NCI-H345 (cell line): ENCODE measurements around the gene NQO2.
"Not testable (repeated sequence)": the region's sequence is repeated elsewhere in the genome, so short reads cannot be mapped to it uniquely, and the experiment has no call there.

Experiments used
- DNase-seq: peaks from one replicate; lab custom pipeline; 2025; lab: John Stamatoyannopoulos, UW

The NQO2 gene

GRCh38 chr6:3037638-3038365, 38.1 kb downstream of the NQO2 start:
- no peak for DNase-seq

- DNase-seq: peak; percentile 56
Observed at GRCh38 chr6:3039384-3039783, 39.7 kb downstream of the NQO2 start.

- no peak for DNase-seq
Observed at GRCh38 chr6:3041147-3041546, 41.5 kb downstream of the NQO2 start.

DNA sequence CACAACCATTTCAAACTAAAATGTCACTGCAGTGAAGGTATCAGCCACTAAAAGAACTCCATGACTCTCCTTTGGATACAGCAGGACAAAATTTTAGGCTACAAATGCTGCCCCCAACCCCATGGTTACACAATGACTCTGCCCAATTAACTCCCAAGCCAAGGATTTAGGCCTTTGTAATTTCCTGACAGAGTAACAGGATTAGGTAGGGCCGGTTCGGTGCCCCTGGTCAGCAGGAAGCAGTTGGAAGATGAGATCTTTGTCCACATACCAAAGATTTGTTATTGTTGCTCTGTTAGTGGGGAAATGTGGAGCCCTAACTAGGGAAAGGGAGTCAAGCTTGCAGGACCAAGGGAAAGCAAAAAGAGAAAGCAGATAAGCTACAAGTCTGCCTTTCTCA, 41.9 kb downstream of the NQO2 start:
- no peak for DNase-seq

DNA sequence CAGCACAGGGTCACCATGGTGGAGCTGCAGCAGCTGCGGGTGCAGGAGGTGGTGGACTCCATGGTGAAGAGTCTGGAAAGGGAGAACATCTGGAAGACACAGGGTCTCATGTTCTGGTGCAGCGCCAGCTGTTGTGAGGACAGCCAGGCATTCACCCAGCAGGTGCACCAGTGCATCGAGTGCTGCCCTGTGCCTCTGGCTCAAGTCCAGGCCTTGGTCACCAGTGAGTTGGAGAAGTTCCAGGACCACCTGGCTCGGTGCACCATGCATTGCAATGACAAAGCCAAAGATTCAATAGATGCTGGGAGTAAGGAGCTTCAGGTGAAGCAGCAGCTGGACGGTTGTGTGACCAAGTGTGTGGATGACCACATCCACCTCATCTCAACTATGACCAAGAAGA, 45.7 kb downstream of the NQO2 start:
- peak; percentile 4 for DNase-seq

DNA sequence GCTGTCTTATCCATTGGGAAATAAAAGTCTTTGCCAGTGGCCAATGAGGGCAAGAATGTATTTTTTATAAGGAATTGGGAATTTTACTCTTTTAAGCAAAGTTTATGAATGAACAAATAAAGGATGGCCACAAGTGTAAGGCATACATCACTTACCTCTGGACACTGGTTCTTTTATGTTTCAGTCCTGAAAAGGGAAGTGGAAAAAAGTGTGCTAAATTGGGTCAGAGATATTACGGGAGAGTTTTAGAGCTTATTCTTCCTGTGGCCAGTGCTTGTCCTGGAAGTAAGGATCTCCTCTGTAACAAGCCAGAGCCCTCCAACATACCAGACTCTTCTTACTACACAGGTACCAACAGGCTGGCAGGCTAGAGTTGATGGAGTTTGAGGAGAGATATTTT, 46.1 kb downstream of the NQO2 start:
- no peak for DNase-seq

- no peak for DNase-seq
Observed at GRCh38 chr6:3046295-3046694, 46.6 kb downstream of the NQO2 start.

DNA sequence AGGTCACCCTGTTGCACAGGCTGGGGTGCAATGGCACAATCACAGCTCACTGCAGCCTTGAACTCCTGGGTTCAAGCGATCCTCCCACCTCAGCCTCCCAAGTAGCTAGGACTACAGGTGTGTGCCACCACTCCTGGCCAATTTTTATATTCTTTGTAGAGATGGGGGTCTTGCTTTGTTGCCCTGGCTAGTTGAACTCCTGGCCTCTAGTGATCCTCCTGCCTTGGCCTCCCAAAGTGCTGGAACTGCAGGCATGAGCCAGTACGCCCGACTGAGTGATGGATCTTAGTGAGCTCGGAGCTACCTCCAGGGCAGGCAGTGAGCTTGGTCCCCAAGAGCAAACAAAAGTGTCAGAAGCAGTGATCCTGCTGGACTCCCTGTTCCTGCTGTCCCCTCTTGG, 48.3 kb downstream of the NQO2 start:
- not testable (repeated sequence) for DNase-seq

DNA sequence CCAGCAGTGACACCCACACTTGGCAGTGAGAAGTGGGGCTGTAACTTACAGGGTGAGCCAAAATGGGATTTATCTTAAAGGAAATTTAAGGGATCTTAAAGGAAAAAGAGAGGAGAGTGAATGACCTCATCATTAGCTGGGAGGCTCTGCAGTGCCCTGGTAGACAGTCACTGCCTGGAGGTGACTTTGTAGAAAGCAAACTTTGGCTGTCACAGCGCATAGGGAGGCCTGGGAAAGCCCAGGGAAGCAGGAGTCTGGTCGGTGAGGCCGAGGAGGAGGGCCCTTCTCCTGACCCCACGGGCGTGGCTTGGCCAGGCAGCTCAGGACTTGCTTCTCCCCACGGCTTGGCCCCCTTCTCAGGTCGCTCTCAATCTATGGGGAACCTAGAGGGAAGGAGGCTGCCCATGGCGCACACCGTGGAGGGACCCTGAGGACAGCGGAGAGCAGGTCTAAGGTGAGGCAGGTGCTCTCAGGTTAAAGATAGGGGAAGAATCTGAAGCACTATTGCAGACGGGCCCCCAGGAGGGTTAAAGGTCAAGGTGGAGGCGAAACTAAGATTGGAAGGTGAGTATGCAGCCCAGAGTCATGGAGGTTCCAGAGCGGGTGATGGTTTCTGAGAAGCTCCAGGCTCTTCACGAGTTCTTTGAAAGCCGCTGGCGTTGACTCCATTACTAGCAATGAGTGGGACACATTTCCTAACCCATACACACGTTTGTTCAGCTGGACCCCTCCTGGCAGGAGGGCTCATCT, 53.0 kb downstream of the NQO2 start:
- no peak for DNase-seq

- DNase-seq: peak; percentile 25
Observed at GRCh38 chr6:3053231-3053508, 53.5 kb downstream of the NQO2 start.

DNA sequence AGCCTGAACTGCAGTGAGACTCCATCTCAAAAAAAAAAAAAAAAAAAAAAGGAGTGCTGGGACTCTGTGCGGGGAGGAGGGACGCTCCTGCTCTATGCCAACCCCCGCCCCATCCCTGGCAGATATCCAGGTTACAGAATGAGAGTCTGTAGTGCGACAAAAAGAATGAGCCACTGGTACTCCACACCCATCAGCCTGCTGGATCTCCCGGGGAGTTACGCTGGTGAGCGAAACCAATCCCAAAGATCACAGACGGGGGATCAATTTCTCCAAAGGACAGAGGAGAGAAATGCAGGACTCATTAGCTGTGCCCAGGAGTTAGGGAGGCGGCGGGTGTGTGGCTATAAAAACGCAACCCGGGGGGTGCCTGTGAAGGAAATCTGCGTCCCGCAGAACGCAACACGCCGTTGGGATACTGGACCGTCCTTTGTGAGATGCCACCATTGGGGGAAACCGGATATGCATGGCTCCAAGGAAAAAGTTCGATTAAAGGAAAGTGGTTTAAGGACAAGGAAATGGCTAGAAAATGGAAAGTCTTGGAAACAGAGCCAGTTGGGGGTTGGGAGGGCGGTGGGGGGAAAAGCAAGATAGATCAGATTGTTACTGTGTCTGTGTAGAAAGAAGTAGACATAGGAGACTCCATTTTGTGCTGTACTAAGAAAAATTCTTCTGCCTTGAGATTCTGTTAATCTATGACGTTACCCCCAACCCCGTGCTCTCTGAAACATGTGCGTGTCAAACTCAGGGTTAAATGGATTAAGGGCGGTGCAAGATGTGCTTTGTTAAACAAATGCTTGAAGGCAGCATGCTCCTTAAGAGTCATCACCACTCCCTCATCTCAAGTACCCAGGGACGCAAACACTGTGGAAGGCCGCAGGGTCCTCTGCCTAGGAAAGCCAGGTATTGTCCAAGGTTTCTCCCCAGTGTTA, 54.8 kb downstream of the NQO2 start:
- DNase-seq: peak; percentile 59

- DNase-seq: not testable (repeated sequence)
Observed at GRCh38 chr6:3055158-3055499, 55.4 kb downstream of the NQO2 start.

DNA sequence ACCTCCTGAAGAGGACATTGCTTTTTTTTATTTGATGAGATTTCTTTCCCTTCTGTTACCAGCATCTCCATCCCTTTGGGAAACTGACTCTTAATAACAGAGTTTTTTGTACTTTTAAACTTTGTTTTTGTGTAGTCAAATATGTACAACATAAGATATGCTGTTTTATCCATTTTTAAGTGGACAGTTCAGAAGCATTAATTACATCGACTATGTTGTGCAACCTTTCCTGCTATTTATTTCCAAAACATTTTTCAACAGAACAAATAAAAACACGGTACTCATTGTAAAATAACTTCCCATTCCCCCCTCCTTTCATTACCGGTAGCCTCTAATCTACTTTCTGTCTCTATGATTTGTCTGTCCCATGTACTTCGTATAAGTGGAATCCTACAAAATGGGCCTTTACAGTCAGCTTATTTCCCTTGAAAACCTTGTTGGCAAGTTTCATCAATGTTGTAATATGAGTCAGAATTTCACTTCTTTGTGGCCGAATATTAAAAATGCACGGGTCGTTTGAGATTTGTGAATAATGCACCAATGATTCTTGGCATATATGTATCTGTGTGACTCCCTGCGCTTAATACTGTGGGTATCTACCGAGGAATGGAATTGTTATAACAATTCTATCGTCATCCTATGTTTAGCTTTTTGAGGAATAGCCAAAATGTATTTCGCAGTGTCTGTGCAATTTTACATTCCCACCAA, 57.5 kb downstream of the NQO2 start:
- no peak for DNase-seq

GRCh38 chr6:3058957-3059356, 59.3 kb downstream of the NQO2 start:
- DNase-seq: no peak

- not testable (repeated sequence) for DNase-seq
Observed at GRCh38 chr6:3060092-3060491, 60.4 kb downstream of the NQO2 start.

DNA sequence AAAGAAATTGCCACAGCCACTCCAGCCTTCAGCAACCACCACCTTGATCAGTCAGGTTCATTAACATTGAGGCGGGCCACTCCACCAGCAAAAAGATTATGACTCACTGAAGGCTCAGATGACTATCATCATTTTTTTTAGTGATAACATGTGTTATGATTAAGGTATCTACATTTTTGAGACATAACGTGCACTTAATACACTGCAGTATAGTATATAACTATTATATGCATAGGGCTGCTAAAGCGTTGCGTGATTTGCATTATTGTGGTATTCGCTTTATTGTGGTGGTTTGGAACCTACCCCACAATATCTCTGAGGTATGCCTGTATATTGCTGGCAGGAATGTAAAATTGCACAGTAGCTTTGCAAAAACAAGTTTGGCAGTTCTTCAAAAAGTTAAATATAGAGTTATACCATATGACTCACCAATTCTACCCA, 61.8 kb downstream of the NQO2 start:
- no peak for DNase-seq

GRCh38 chr6:3063340-3063732, 63.6 kb downstream of the NQO2 start:
- not testable (repeated sequence) for DNase-seq

GRCh38 chr6:3063733-3064700, 64.3 kb downstream of the NQO2 start:
- peak; percentile 61 for DNase-seq

GRCh38 chr6:3068329-3069214, 68.9 kb downstream of the NQO2 start, which contains the start of gene RIPK1:
RIPK1 (plus strand) TSS chr6:3068494; CDS start chr6:3076824, 8,330 bp downstream.
- DNase-seq: peak; percentile 52
